ENCODE data around the gene BARX2. TPM values are rescaled to one million over a fixed set of nuclear protein-coding genes. Genes with fewer than 3 reads are reported as not detected.

The BARX2 gene
- total and polyA plus RNA-seq, 2 of the 4 experiments (the other 2 are of a cell fraction): not detected

GRCh38 chr11:129359748-129360147 lies 15.9 kb upstream of the BARX2 start:
- no CpG with 5 or more reads among the region's 2 CpGs for WGBS, 2 experiments (ENCODE audit: extremely low coverage in 2 of 2, insufficient read length in 1 of 2)
- no peak overlapping the region for H3K56ac ChIP-seq (ENCODE audit: extremely low read depth, insufficient read depth, low read length)
- no peaks in the 10 kb centered on the region for H3K36me3 ChIP-seq (ENCODE audit: control insufficient read depth, insufficient read depth, low read length)
- H4K8ac ChIP-seq (ENCODE audit: low read depth in 2 of 2, low read length in 2 of 2): no peak overlapping the region
- no peak for ATAC-seq (ENCODE audit: low read depth)
- H3K9ac ChIP-seq (ENCODE audit: low read depth, low read length): no peak overlapping the region
- H4K20me1 ChIP-seq (ENCODE audit: insufficient read depth, low read length): no peaks in the 10 kb centered on the region
- H2BK20ac ChIP-seq (ENCODE audit: low read depth, low read length): no peak overlapping the region
- H3K9me3 ChIP-seq (ENCODE audit: control insufficient read depth, insufficient read depth, low read length): no peaks in the 10 kb centered on the region
- H2AFZ ChIP-seq (replicated peaks; ENCODE audit: low read length, poor library complexity): no peak overlapping the region
- no peak overlapping the region for H4K5ac ChIP-seq (ENCODE audit: low read depth, low read length)
- intact Hi-C loops (cut with micrococcal nuclease): no loop called here
- no peak overlapping the region for H3K14ac ChIP-seq (replicated peaks; ENCODE audit: low read depth, low read length)
- no peak overlapping the region for H4K91ac ChIP-seq (ENCODE audit: insufficient read depth, low read depth, low read length)
- H3K4me3 ChIP-seq (ENCODE audit: insufficient read depth, low read depth, low read length): no peak overlapping the region
- no TSS peak for BruUV-seq (replicated peaks)
- no peak overlapping the region for H3K4ac ChIP-seq (ENCODE audit: low read depth, low read length)
- no peak overlapping the region for H2BK5ac ChIP-seq (ENCODE audit: low read depth, low read length, poor library complexity, severe bottlenecking)
- DNase-seq: no peak
- ChIA-PET POLR2A (ENCODE audit: unreplicated experiment) (no interaction called here), CTCF (no interaction called here)
- no peak overlapping the region for H2BK15ac ChIP-seq (ENCODE audit: low read depth, low read length)
- TF ChIP-seq NFE2L2 (IDR thresholded peaks at IDR 0.05; ENCODE audit: low read depth, low read length) (no peak), BHLHE40 (IDR thresholded peaks at IDR 0.05; ENCODE audit: low read depth, low read length) (no peak), RAD21 (IDR thresholded peaks at IDR 0.05; ENCODE audit: low read length) (no peak), USF2 (IDR thresholded peaks at IDR 0.05; ENCODE audit: low read depth, low read length) (no peak), MAZ (IDR thresholded peaks at IDR 0.05; ENCODE audit: borderline replicate concordance, low read depth, low read length) (no peak), CTCF (conservative IDR thresholded peaks at IDR 0.05; ENCODE audit: low read depth, low read length) (no peak), MAFK (IDR thresholded peaks at IDR 0.05; ENCODE audit: low read depth, low read length) (no peak), POLR2A (IDR thresholded peaks at IDR 0.05; ENCODE audit: low read depth, low read length) (no peak), RCOR1 (IDR thresholded peaks at IDR 0.05; ENCODE audit: insufficient replicate concordance, low read length) (no peak), CEBPB (IDR thresholded peaks at IDR 0.05; ENCODE audit: low read depth, low read length) (no peak), FOS (IDR thresholded peaks at IDR 0.05; ENCODE audit: low read depth, low read length) (no peak), RFX5 (IDR thresholded peaks at IDR 0.05; ENCODE audit: low read depth, low read length) (no peak)
- no peaks in the 10 kb centered on the region for H3K79me1 ChIP-seq (ENCODE audit: low read depth in 1 of 2, low read length in 2 of 2)
- in situ Hi-C loops (cut with MboI; ENCODE audit: low sequenced_read_pairs): no loop called here
- H3K27me3 ChIP-seq (ENCODE audit: control insufficient read depth, insufficient read depth, low read length): peaks cover 3% of the 10 kb centered on the region; the same call in 1 of the 2 replicates
- dilution Hi-C loops (cut with HindIII; ENCODE audit: low sequenced_read_pairs, unreplicated experiment): no loop called here
- H2AK9ac ChIP-seq (replicated peaks; ENCODE audit: low read depth, low read length, poor library complexity): no peak overlapping the region
- no peak overlapping the region for H3K18ac ChIP-seq (ENCODE audit: low read depth, low read length)
- no peak overlapping the region for H3K27ac ChIP-seq (ENCODE audit: insufficient read depth, low read length)
- no peak overlapping the region for H2AK5ac ChIP-seq (ENCODE audit: low read depth, low read length)
- no peaks in the 10 kb centered on the region for H3K4me1 ChIP-seq (ENCODE audit: control insufficient read depth, insufficient read depth, low read length)
- H3K4me2 ChIP-seq (ENCODE audit: low read depth, low read length): no peak overlapping the region
- H3K23ac ChIP-seq (ENCODE audit: low read depth, low read length): no peak overlapping the region
- H3K9me1 ChIP-seq (ENCODE audit: insufficient read depth, low read length): no peaks in the 10 kb centered on the region
- H2BK120ac ChIP-seq (ENCODE audit: low read depth, low read length): no peak overlapping the region

Data from IMR-90 (cell line).